ENCODE data around the gene KY. TPM values are rescaled to one million over a fixed set of nuclear protein-coding genes. Genes with fewer than 3 reads are reported as not detected.

KY gene
- total and polyA plus RNA-seq, 9 of the 15 experiments (the other 6 are each of a cell fraction or from before 2014, with no cell fraction given), result not detected

GRCh38 chr3:134666052-134666451, 15.2 kb upstream of the KY start (continued):
- no peak for TF ChIP-seq ZNF609 (CRISPR knock-in tag; IDR thresholded peaks at IDR 0.05; ENCODE audit: borderline replicate concordance)
- TF ChIP-seq XRCC4 (IDR thresholded peaks at IDR 0.05; ENCODE audit: extremely low read depth, insufficient read depth, insufficient read length), result no peak

- no peak for DNase-seq (ENCODE audit: extremely low read depth in 1 of 4, low spot score in 3 of 4)
- Histone ChIP-seq H3K4me2 (ENCODE audit: insufficient read depth, low read length) (no peak overlapping the region), H4K20me1 (replicated peaks; ENCODE audit: control insufficient read depth, insufficient read depth, low read length) (no peaks in the 10 kb centered on the region), H2AFZ (ENCODE audit: low read depth, low read length) (no peak overlapping the region), H3K36me3 (ENCODE audit: control insufficient read depth, insufficient read depth, low read length) (no peaks in the 10 kb centered on the region), H3K4me1 (replicated peaks in 1 of 2; ENCODE audit: control insufficient read depth in 2 of 2, insufficient read depth in 2 of 2, low read length in 2 of 2) (no peaks in the 10 kb centered on the region), H3K27me3 (ENCODE audit: control insufficient read depth in 2 of 2, insufficient read depth in 2 of 2, low read length in 2 of 2) (peaks cover 0 to 17% of the 10 kb centered on the region in 2 experiments; a peak in 1 of 5 replicates), H3K9ac (ENCODE audit: insufficient read depth in 1 of 2, low read depth in 2 of 2, low read length in 2 of 2) (no peak overlapping the region), H3K79me2 (ENCODE audit: control insufficient read depth, insufficient read depth, low read length) (no peaks in the 10 kb centered on the region), H3K9me1 (ENCODE audit: control insufficient read depth, insufficient read depth, low read length) (no peaks in the 10 kb centered on the region), H3K4me3 (no peak overlapping the region), H3K9me3 (replicated peaks; ENCODE audit: control insufficient read depth, insufficient read depth, low read depth, low read length) (no peaks in the 10 kb centered on the region), H3K27ac (ENCODE audit: extremely low read depth, low read depth, low read length) (no peak overlapping the region)
- in situ Hi-C loops (cut with MboI), result no loop called here
- no peak for FAIRE-seq
- no TSS peak for BruUV-seq (replicated peaks)
- CTCF ChIA-PET (ENCODE audit: low intra/inter-chr PET ratio), result no interaction called here
- ATAC-seq, result no peak
- 0% methylated on average over 2 of the region's 6 CpGs for WGBS (ENCODE audit: insufficient coverage, low coverage, missing lambda C conversion rate)
- intact Hi-C loops (cut with micrococcal nuclease), result no loop called here
- POLR2A ChIA-PET, result no interaction called here
- no peak for TF ChIP-seq MYC (IDR thresholded peaks at IDR 0.05; ENCODE audit: low read depth, low read length)
- TF ChIP-seq MYC (CRISPR knock-in tag; IDR thresholded peaks at IDR 0.05; ENCODE audit: borderline replicate concordance, low read depth), result no peak
- TF ChIP-seq SPI1 (IDR thresholded peaks at IDR 0.05; ENCODE audit: borderline replicate concordance, low read depth, low read length), result no peak
- no peak for TF ChIP-seq TGIF2 (CRISPR knock-in tag; IDR thresholded peaks at IDR 0.05)
- no peak for TF ChIP-seq RAD21 (CRISPR knock-in tag; conservative IDR thresholded peaks at IDR 0.05 in 1 of 2, IDR thresholded peaks at IDR 0.05 in 1 of 2)
- no peak for TF ChIP-seq NFYB (IDR thresholded peaks at IDR 0.05; ENCODE audit: extremely low read depth, insufficient read length)
- TF ChIP-seq SAP30 (IDR thresholded peaks at IDR 0.05; ENCODE audit: borderline replicate concordance, insufficient read depth, low read depth, low read length, poor library complexity, severe bottlenecking), result no peak
- TF ChIP-seq THAP7 (CRISPR knock-in tag; IDR thresholded peaks at IDR 0.05), result no peak
- TF ChIP-seq GTF2B (IDR thresholded peaks at IDR 0.05; ENCODE audit: extremely low read depth, insufficient read length), result no peak
- no peak for TF ChIP-seq ZBED1 (IDR thresholded peaks at IDR 0.05)
- TF ChIP-seq ZBTB34 (CRISPR knock-in tag; IDR thresholded peaks at IDR 0.05), result no peak
Observed at GRCh38 chr3:134665243-134665642, 14.4 kb upstream of the KY start.

All from K562 (cell line).